Aorta (tissue), 5 donors: ENCODE data around the gene SYNJ2. TPM values are rescaled to one million over a fixed set of nuclear protein-coding genes. Genes with fewer than 3 reads are reported as not detected.

Experiments
- ATAC-seq: fragments of 200-7000 bp; cut with Tn5 transposase; one replicate; pipeline ENCODE4 v1.9.1; 2022; ENCODE audit warnings: moderate library complexity; ENCODE audit not compliant: low FRiP score
- DNase-seq, 2 donors: peaks; one replicate each; pipeline ENCODE4 v3.0.0-alpha.2; 2020
- H3K27ac ChIP-seq, 2 donors: one replicate each; pipeline ENCODE4 v1.5.1; 2013; ENCODE audit warnings: low read length in 2 of 2, mild to moderate bottlenecking in 2 of 2, moderate library complexity in 2 of 2, control low read depth in 1 of 2, inconsistent platforms in 1 of 2, low read depth in 1 of 2
- H3K27me3 ChIP-seq, 2 donors: one replicate each; pipeline ENCODE4 v1.6.1; 2013; ENCODE audit warnings: control low read depth in 1 of 2, low read length in 1 of 2, mild to moderate bottlenecking in 1 of 2, moderate library complexity in 1 of 2; ENCODE audit not compliant: insufficient read depth in 2 of 2, control insufficient read depth in 1 of 2
- H3K36me3 ChIP-seq, 2 donors: one replicate each; pipeline ENCODE4 v1.6.1; 2013; ENCODE audit warnings: control low read depth in 1 of 2, low read length in 1 of 2, mild to moderate bottlenecking in 1 of 2; ENCODE audit not compliant: insufficient read depth in 2 of 2, control insufficient read depth in 1 of 2
- H3K4me1 ChIP-seq, 2 donors: one replicate each; pipeline ENCODE4 v1.6.1; 2013; ENCODE audit warnings: low read length in 2 of 2, control low read depth in 1 of 2, mild to moderate bottlenecking in 1 of 2, moderate library complexity in 1 of 2; ENCODE audit not compliant: insufficient read depth in 2 of 2, control insufficient read depth in 1 of 2
- H3K4me3 ChIP-seq, 2 donors: one replicate each; pipeline ENCODE4 v1.5.1; 2013; ENCODE audit warnings: low read length in 2 of 2, control low read depth in 1 of 2, mild to moderate bottlenecking in 1 of 2
- H3K9me3 ChIP-seq: one replicate; pipeline ENCODE4 v1.6.1; 2013; ENCODE audit warnings: mild to moderate bottlenecking, low read length; ENCODE audit not compliant: control insufficient read depth
- WGBS, 2 donors: extraction: QIAGEN DNeasy Blood & Tissue Kit; methylation state at CpG; one replicate each; pipeline ENCODE4 v1.1.7; 2013; 5-methylcytosine and 5-hydroxymethylcytosine counted together
- intact Hi-C, 2 donors: fragments of 100-400 bp; cut with DNase I; formaldehyde crosslinking; loops; one replicate each; pipeline versions ENCODE4 v1.14.2 to v1.15.0; 2022
- polyA plus RNA-seq, 2 donors: library from polyadenylated mRNA; stranded (reverse); fragments of 200-250 nt; gene quantifications; one replicate each; pipeline ENCODE4 v1.2.3, GENCODE V29; 2013
- total RNA-seq, 2 donors: library from RNA; stranded (reverse); fragmentation: NEBNext Ultra II Directional; extraction: Animal tissue kit (Norgen Biotek cat#: 25700); gene quantifications; one replicate each; pipeline ENCODE4 v1.2.1, GENCODE V29; 2021
- donor health status: healthy with polysubstance abuse.
- donor health status: Bipolar disorder and iron deficiency.
- donor health status: DM: no; HTN: no; CAD: no.
- donor health status: DM: no; HTN: no; CAD: no.
- donor health status: DM: yes; HTN: yes; CAD: no.

SYNJ2 gene
- total and polyA plus RNA-seq, 4 donors: 8.6 to 38.7 (median 22.4) TPM

- H3K27ac ChIP-seq: no peak overlapping the region
- WGBS, 2 donors: 69 to 75% methylated on average over 7 of the region's 7 CpGs
- ATAC-seq: no peak
These were observed 28.0 kb upstream of the SYNJ2 start for GRCh38 chr6:157953580-157954091.

GRCh38 chr6:157954150-157955117, 27.2 kb upstream of the SYNJ2 start:
- Histone ChIP-seq H3K4me3 (peak overlapping the region; percentile 2 to 8), H3K27ac (no peak overlapping the region), H3K9me3 (peaks cover 4% of the 10 kb centered on the region), H3K4me1 (peaks cover 0 to 2% of the 10 kb centered on the region in 2 donors), H3K27me3 (no peaks in the 10 kb centered on the region), H3K36me3 (no peaks in the 10 kb centered on the region)
- whole genome bisulfite sequencing, 2 donors: 33 to 40% methylated on average over 34 of the region's 34 CpGs
- peak in 1 of 2 donors; percentile 55 for DNase-seq
- ATAC-seq: peak; percentile 61
- intact Hi-C loops: no loop called here

More at GRCh38 chr6:157953580-157954091, 28.0 kb upstream of the SYNJ2 start:
- Histone ChIP-seq H3K4me3 (peak overlapping the region in 1 of 2 donors; percentile 2), H3K4me1 (peaks cover 0 to 2% of the 10 kb centered on the region in 2 donors), H3K9me3 (peaks cover 3% of the 10 kb centered on the region), H3K27me3 (no peaks in the 10 kb centered on the region), H3K36me3 (no peaks in the 10 kb centered on the region)
- DNase-seq: no peak
- intact Hi-C loops: no loop called here

GRCh38 chr6:157955675-157956074, 26.0 kb upstream of the SYNJ2 start:
- intact Hi-C loops: no loop called here
- H3K4me1 ChIP-seq: peaks cover 0 to 2% of the 10 kb centered on the region in 2 donors
- no peaks in the 10 kb centered on the region for H3K27me3 ChIP-seq
- DNase-seq (no peak), ATAC-seq (no peak)
- H3K4me3 ChIP-seq: no peak overlapping the region
- no peaks in the 10 kb centered on the region for H3K36me3 ChIP-seq
- no peak overlapping the region for H3K27ac ChIP-seq
- H3K9me3 ChIP-seq: peaks cover 8% of the 10 kb centered on the region
- 96 to 97% methylated on average over 6 of the region's 6 CpGs for WGBS, 2 donors

- no peak for ATAC-seq
- Histone ChIP-seq H3K4me3 (no peak overlapping the region), H3K36me3 (no peaks in the 10 kb centered on the region), H3K27ac (no peak overlapping the region), H3K9me3 (peaks cover 8% of the 10 kb centered on the region), H3K27me3 (no peaks in the 10 kb centered on the region), H3K4me1 (peaks cover 0 to 2% of the 10 kb centered on the region in 2 donors)
- intact Hi-C loops: no loop called here
- DNase-seq: no peak
- WGBS, 2 donors: 98% methylated on average over 12 of the region's 12 CpGs
These were observed 25.4 kb upstream of the SYNJ2 start for GRCh38 chr6:157956171-157956730.

GRCh38 chr6:157959451-157960227, 22.0 kb upstream of the SYNJ2 start:
- Histone ChIP-seq H3K27ac (no peak overlapping the region), H3K36me3 (no peaks in the 10 kb centered on the region), H3K27me3 (no peaks in the 10 kb centered on the region), H3K9me3 (peaks cover 8% of the 10 kb centered on the region), H3K4me1 (no peaks in the 10 kb centered on the region), H3K4me3 (no peak overlapping the region)
- WGBS, 2 donors: 99 to 100% methylated on average over 1 of the region's 1 CpG
- intact Hi-C loops: no loop called here
- ATAC-seq: no peak
- DNase-seq: no peak

GRCh38 chr6:157961153-157961831, 20.4 kb upstream of the SYNJ2 start:
- H3K27me3 ChIP-seq: no peaks in the 10 kb centered on the region
- ATAC-seq: no peak
- 94 to 95% methylated on average over 5 of the region's 5 CpGs for WGBS, 2 donors
- H3K4me1 ChIP-seq: no peaks in the 10 kb centered on the region
- H3K9me3 ChIP-seq: peaks cover 8% of the 10 kb centered on the region
- H3K4me3 ChIP-seq: no peak overlapping the region
- no peak overlapping the region for H3K27ac ChIP-seq
- no peak for DNase-seq
- intact Hi-C loops: no loop called here
- H3K36me3 ChIP-seq: no peaks in the 10 kb centered on the region

- H3K27ac ChIP-seq: no peak overlapping the region
- H3K4me3 ChIP-seq: no peak overlapping the region
- 84 to 90% methylated on average over 13 of the region's 13 CpGs for WGBS, 2 donors
- H3K9me3 ChIP-seq: peaks cover 8% of the 10 kb centered on the region
- no peak for ATAC-seq
- H3K36me3 ChIP-seq: no peaks in the 10 kb centered on the region
- intact Hi-C loops: no loop called here
- H3K27me3 ChIP-seq: no peaks in the 10 kb centered on the region
- H3K4me1 ChIP-seq: no peaks in the 10 kb centered on the region
- no peak for DNase-seq
These were observed 19.7 kb upstream of the SYNJ2 start for GRCh38 chr6:157961832-157962575.
